SK-N-SH treated with all-trans-retinoic acid at 6 μM for 48 hours (cell line): ENCODE results near the gene TGM3.

ENCODE experiments used
- CSDC2 ChIP-seq: fragments of 250-450 bp; sonication (Bioruptor Pico); IDR thresholded peaks from 2 replicates; pipeline ENCODE4 v1.5.0; 2020; ENCODE audit warnings: mild to moderate bottlenecking, moderate library complexity
- ISL1 ChIP-seq: fragments of 250-450 bp; sonication (Bioruptor Pico); IDR thresholded peaks from 2 replicates; pipeline ENCODE4 v2.1.2; 2022; ENCODE audit warnings: mild to moderate bottlenecking, moderate library complexity
- POU6F1 ChIP-seq: fragments of 250-450 bp; sonication (Bioruptor Pico); IDR thresholded peaks from 2 replicates; pipeline ENCODE4 v1.8.0; 2021; ENCODE audit warnings: low read depth, mild to moderate bottlenecking, moderate library complexity, borderline replicate concordance
- RARB ChIP-seq: fragments of 250-450 bp; sonication (Bioruptor Pico); IDR thresholded peaks from 2 replicates; pipeline ENCODE4 v1.8.0; 2021; ENCODE audit warnings: mild to moderate bottlenecking, moderate library complexity
- SNAI2 ChIP-seq: fragments of 250-450 bp; sonication (Bioruptor Pico); IDR thresholded peaks from 2 replicates; pipeline ENCODE4 v1.5.0; 2020; ENCODE audit warnings: mild to moderate bottlenecking, moderate library complexity
- TOX ChIP-seq: fragments of 250-450 bp; sonication (Bioruptor Pico); IDR thresholded peaks from 2 replicates; pipeline ENCODE4 v1.8.0; 2021; ENCODE audit warnings: mild to moderate bottlenecking, moderate library complexity, borderline replicate concordance
- ZFP3 ChIP-seq: fragments of 250-450 bp; sonication (Bioruptor Pico); IDR thresholded peaks from 2 replicates; pipeline ENCODE4 v1.5.0; 2020; ENCODE audit warnings: mild to moderate bottlenecking, moderate library complexity
- ZFP30 ChIP-seq: fragments of 450-650 bp; formaldehyde crosslinking; IDR thresholded peaks from 2 replicates; pipeline ENCODE4 v1.5.0; 2022; ENCODE audit warnings: mild to moderate bottlenecking, moderate library complexity
- ZNF8 ChIP-seq: fragments of 450-650 bp; formaldehyde crosslinking; IDR thresholded peaks from 2 replicates; pipeline ENCODE4 v1.5.0; 2020; ENCODE audit warnings: mild to moderate bottlenecking, moderate library complexity
- TF ChIP-seq, protein P1 (sequence below): fragments of 250-450 bp; sonication (Bioruptor Pico); IDR thresholded peaks from 2 replicates; pipeline ENCODE4 v1.5.0; 2020; ENCODE audit warnings: mild to moderate bottlenecking, moderate library complexity

GRCh38 chr20:2246069-2246491 lies 49.7 kb upstream of the TGM3 start:
- TF ChIP-seq RARB (CRISPR knock-in tag), result no peak
- no peak for TF ChIP-seq ISL1 (CRISPR knock-in tag)
- no peak for TF ChIP-seq ZFP3 (CRISPR knock-in tag)
- no peak for TF ChIP-seq CSDC2
- TF ChIP-seq SNAI2 (CRISPR knock-in tag), result no peak
- no peak for TF ChIP-seq ZNF8 (CRISPR knock-in tag)
- TF ChIP-seq POU6F1, result no peak
- no peak for TF ChIP-seq TOX (CRISPR knock-in tag)
- no peak for TF ChIP-seq ZFP30 (CRISPR knock-in tag)
- TF ChIP-seq, protein P1, sequence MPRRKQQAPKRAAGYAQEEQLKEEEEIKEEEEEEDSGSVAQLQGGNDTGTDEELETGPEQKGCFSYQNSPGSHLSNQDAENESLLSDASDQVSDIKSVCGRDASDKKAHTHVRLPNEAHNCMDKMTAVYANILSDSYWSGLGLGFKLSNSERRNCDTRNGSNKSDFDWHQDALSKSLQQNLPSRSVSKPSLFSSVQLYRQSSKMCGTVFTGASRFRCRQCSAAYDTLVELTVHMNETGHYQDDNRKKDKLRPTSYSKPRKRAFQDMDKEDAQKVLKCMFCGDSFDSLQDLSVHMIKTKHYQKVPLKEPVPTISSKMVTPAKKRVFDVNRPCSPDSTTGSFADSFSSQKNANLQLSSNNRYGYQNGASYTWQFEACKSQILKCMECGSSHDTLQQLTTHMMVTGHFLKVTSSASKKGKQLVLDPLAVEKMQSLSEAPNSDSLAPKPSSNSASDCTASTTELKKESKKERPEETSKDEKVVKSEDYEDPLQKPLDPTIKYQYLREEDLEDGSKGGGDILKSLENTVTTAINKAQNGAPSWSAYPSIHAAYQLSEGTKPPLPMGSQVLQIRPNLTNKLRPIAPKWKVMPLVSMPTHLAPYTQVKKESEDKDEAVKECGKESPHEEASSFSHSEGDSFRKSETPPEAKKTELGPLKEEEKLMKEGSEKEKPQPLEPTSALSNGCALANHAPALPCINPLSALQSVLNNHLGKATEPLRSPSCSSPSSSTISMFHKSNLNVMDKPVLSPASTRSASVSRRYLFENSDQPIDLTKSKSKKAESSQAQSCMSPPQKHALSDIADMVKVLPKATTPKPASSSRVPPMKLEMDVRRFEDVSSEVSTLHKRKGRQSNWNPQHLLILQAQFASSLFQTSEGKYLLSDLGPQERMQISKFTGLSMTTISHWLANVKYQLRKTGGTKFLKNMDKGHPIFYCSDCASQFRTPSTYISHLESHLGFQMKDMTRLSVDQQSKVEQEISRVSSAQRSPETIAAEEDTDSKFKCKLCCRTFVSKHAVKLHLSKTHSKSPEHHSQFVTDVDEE (CRISPR knock-in tag), result no peak
